ENCODE results near the gene RPP21. TPM values are rescaled to one million over a fixed set of nuclear protein-coding genes. Genes with fewer than 3 reads are reported as not detected.
"Not testable (repeated sequence)": the region's sequence is repeated elsewhere in the genome, so short reads cannot be mapped to it uniquely, and the experiment has no call there.

RPP21 gene
- total RNA-seq, 1 donor from 2014 or later, result 22.1 TPM

DNA sequence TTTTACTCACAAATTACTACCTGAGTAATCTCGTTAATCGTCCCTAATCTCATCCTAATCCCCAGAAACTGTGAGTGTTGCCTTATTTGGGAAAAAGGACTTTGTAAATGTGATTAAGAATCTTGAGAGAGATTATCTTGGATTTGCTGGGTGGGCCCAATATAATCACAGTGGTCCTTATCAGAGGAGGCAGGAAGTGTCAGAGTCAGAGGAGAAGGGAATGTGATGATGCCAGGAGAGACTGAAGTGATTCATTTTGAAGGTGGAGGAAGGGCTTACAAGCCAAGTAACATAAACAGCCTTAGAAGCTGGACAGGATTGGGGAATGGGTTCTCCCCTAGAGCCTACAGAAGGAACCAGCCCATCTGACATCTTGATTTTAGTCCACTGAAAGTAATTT, 16.7 kb downstream of the RPP21 start:
- intact Hi-C loops (cut with DNase I), result no loop called here

DNA sequence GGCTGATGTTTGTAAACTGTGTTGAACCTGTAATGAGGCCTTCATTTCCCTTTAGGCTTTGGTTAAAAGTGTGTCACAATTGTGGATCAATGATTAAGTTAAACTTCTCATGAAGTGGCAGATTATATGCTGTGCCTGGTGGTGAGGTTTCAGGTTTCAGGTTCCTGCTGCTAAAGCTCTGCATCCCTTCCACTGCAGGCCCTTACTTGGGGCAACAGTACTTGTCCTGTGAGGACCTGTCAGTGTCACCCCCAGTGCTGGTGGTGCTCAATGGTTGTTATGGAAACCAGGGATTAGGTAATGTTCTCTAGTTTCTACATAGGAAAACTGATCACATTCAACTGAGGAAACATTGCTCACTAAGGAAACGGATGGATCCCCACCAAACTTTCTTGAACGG, 18.5 kb downstream of the RPP21 start:
- no peak for DNase-seq (ENCODE audit: low spot score)
- intact Hi-C loops (cut with DNase I), result no loop called here

More for the DNA sequence above, 16.7 kb downstream of the RPP21 start:
- DNase-seq (ENCODE audit: low spot score), result no peak

DNA sequence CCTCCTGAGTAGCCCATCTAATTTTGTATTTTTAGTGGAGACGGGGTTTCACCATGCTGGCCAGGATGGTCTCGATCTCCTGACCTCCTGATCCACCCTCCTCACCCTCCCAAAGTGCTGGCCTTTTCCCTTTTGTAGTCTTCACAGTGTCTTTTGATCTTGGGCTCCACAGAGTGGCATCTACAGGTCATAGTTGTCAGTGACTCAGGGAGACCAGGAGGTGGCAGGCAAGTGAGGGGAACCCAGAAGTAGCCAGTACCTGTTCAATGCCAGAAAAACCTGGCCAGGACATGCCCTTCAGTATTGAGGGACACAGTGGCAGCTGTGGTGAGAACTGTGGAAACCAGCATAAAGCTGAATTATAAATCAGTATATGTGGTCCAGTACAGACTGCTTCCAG, 19.6 kb downstream of the RPP21 start:
- intact Hi-C loops (cut with DNase I), result no loop called here

DNA sequence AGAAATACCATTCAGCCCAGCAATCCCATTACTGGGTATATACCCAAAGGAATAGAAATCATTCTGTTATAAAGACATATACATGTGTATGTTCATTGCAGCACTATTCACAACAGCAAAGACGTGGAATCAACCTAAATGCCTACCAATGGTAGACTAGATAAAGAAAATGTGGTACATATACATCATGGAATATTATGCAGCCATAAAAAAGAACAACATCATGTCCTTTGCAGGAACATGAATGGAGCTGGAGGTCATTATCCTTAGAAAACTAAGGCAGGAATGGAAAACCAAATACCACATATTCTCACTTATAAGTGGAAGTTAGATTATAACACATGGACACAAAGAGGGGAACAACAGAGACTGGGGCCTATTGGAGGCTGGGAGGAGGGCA, 24.3 kb downstream of the RPP21 start:
- DNase-seq (ENCODE audit: low spot score); intact Hi-C loops (cut with DNase I): not testable (repeated sequence)

More for the DNA sequence above, 19.6 kb downstream of the RPP21 start:
- no peak for DNase-seq (ENCODE audit: low spot score)

DNA sequence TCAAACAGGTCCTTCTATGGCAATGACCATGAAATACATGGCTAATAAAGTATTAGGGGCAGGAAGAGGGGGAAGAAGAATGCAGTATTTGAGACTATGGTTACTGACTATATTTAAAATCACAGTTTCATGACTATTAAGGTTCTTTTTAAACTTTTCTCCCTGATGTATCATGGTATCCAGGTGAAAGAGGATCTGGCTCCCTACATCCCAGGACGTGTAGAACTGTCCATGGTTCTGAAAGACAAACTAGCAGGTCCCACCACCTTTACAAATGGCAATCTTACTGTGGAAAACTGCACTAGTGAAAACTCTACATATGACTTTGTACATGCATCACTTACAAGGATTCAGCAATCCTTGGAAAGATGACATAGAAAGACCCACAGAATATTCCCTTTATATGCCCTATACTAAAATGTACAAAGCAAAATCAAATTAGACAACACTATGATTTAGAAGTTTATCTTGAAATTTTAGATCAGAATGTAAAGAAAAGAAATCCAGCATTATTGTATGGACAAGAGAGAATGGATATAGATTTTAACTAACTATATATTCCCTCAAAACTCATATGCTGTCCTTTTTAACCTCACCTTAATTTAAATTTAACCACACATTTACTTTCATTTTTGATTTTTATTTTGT, 33.5 kb downstream of the RPP21 start:
- DNase-seq (ENCODE audit: low spot score), result no peak
- intact Hi-C loops (cut with DNase I), result no loop called here

DNA sequence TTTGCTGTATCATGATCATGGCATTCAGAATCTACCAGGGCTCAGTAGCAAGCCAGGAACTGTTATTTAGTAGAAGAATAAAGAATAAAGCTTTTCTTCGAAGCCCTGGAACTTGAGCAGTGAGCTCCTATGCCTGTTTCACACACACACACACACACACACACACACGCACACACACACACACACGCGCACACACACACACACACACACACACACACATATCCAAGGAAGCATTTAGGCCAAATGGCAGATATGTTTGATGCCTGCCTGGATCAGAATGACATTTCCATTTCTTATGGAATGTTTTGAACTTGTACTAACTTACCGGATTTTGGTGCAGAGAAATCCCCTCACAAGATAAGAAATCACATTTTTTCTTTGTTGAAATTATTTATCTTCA, 35.5 kb downstream of the RPP21 start:
- DNase-seq (ENCODE audit: low spot score), result no peak
- intact Hi-C loops (cut with DNase I), result no loop called here

DNA sequence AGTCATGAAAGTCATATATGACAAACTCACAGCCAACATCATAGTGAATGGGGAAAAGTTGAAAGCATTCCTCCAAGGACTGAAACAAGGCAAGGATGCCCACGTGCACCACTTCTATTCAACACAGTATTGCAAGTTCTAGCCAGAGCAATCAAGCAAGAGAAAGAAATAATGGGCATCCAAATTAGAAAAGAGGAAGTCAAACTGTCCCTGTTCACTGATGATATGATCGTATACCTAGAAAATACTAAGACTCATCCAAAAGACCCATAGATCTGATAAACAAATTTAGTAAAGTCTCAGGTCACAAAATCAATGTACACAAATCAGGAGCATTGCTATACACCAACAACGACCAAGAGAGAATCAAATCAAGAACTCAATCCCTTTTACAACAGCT, 41.2 kb downstream of the RPP21 start:
- intact Hi-C loops (cut with DNase I), result no loop called here

DNA sequence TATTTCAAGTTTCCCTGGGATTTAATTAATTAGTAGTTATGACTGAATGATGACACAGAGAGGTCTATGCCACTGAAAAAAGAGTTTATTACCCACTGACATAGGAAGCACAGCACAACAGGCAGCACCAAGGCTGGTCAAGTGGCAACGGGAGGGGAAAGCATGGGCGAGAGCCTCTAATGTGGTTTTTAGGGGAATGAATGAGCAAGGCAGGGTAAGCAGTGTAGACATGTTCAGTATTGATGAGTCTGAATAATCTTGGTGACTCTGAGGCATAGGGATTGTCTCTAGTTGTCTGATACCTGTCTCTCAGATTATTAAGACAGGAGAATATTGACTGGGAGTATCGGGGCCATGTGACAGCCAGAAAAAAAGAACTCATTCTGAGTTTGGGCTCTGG, 46.3 kb downstream of the RPP21 start:
- intact Hi-C loops (cut with DNase I), result no loop called here
- no peak for DNase-seq (ENCODE audit: low spot score)

More for the DNA sequence above, 41.2 kb downstream of the RPP21 start:
- DNase-seq (ENCODE audit: low spot score), result no peak

DNA sequence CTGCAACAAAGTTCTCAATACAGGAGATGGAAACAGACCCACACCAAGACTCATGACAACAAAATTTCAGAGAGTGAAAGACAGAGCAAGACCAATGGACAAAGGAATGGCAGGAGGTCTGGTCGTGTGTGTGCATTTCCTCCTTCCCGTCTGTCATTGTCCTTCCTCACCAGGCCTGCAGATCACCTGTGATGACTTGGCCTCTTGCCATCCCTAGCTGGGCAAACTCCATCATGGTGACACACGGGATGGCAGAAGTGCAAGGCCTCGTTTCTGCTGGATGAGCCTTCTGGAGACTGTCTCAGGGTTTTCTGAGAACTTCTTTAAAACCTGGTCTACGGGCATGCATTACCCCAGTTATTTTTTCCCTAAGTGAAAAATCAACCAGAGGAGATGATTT, 49.2 kb downstream of the RPP21 start:
- intact Hi-C loops (cut with DNase I), result no loop called here
- no peak for DNase-seq (ENCODE audit: low spot score)

Other genes with a start within 250 kb of the RPP21 start
- not detected for gene TRIM31, start 232.1 kb upstream of the RPP21 start, total RNA-seq
- not detected for gene TRIM40, start 209.0 kb upstream of the RPP21 start, total RNA-seq
- gene TRIM10, start 183.9 kb upstream of the RPP21 start, total RNA-seq, result 0.08 TPM
- not detected for gene TRIM15, start 181.6 kb upstream of the RPP21 start, total RNA-seq
- 24.2 TPM for gene TRIM26, start 131.8 kb upstream of the RPP21 start, total RNA-seq
- gene TRIM39, start 18.2 kb upstream of the RPP21 start, total RNA-seq, result 10.3 TPM
- 126 TPM for gene HLA-E, start 144.4 kb downstream of the RPP21 start, total RNA-seq
- 19.6 TPM for gene GNL1, start 211.3 kb downstream of the RPP21 start, total RNA-seq
- gene PRR3, start 212.1 kb downstream of the RPP21 start, total RNA-seq, result 3.2 TPM
- 44.2 TPM for gene ABCF1, start 226.3 kb downstream of the RPP21 start, total RNA-seq

Data from cardiac septum (tissue), 1 donor.